MCF 10A (cell line): ENCODE results near the gene GBP4. TPM values are rescaled to one million over a fixed set of nuclear protein-coding genes. Genes with fewer than 3 reads are reported as not detected.

ENCODE experiments used
- BruUV-seq: library from RNA; stranded (reverse); fragments of 400-500 nt; replicated peaks from 2 replicates; lab custom pipeline; 2021; lab: Mats Ljungman, UMichigan
- CTCF ChIA-PET: fragments of 300-600 bp; sonication (Branson Sonifier 250); formaldehyde crosslinking; extraction: SDS; loops from one replicate; lab custom pipeline; 2021; ENCODE audit warnings: antibody characterized with exemption, inconsistent platforms; lab: Yijun Ruan, JAX
- POLR2A ChIA-PET: fragments of 300-600, 350-650 bp; sonication (Branson Sonifier 250); formaldehyde crosslinking; extraction: SDS; loops from one replicate; lab custom pipeline; 2020; ENCODE audit warnings: antibody characterized with exemption, inconsistent platforms; lab: Yijun Ruan, JAX
- DNase-seq: peaks from one replicate; pipeline ENCODE4 v3.0.0-alpha.2; 2018; ENCODE audit not compliant: unreplicated experiment
- H3K27ac Mint-ChIP-seq: one replicate; pipeline ENCODE4 v1.8.0; 2022; ENCODE audit warnings: mild to moderate bottlenecking, low read depth, mixed read lengths; ENCODE audit not compliant: unreplicated experiment
- H3K27me3 Mint-ChIP-seq: one replicate; pipeline ENCODE4 v1.8.0; 2022; ENCODE audit warnings: mixed read lengths; ENCODE audit not compliant: insufficient read depth, unreplicated experiment
- H3K36me3 Mint-ChIP-seq: one replicate; pipeline ENCODE4 v1.8.0; 2022; ENCODE audit warnings: mild to moderate bottlenecking, moderate library complexity, mixed read lengths; ENCODE audit not compliant: insufficient read depth, unreplicated experiment
- H3K4me1 Mint-ChIP-seq: one replicate; pipeline ENCODE4 v1.8.0; 2022; ENCODE audit warnings: mixed read lengths; ENCODE audit not compliant: insufficient read depth, unreplicated experiment
- H3K4me3 Mint-ChIP-seq: one replicate; pipeline ENCODE4 v1.8.0; 2022; ENCODE audit warnings: mild to moderate bottlenecking, moderate library complexity, mixed read lengths; ENCODE audit not compliant: unreplicated experiment
- H3K9me3 Mint-ChIP-seq: one replicate; pipeline ENCODE4 v1.8.0; 2022; ENCODE audit warnings: mixed read lengths; ENCODE audit not compliant: unreplicated experiment
- CTCF ChIP-seq: fragments of 200-600 bp; IDR thresholded peaks from one replicate; pipeline ENCODE4 v1.8.0; 2022; ENCODE audit warnings: antibody characterized with exemption, mild to moderate bottlenecking; ENCODE audit not compliant: unreplicated experiment
- intact Hi-C: fragments of 100-400 bp; cut with micrococcal nuclease; formaldehyde crosslinking; loops from 2 replicates; pipeline ENCODE4 v1.14.1; 2022
- total RNA-seq: library from RNA; stranded (reverse); gene quantifications from 2 replicates; pipeline ENCODE4 v1.2.3, GENCODE V29; 2022

Gene GBP4
- total RNA-seq, 1 experiment from 2014 or later, result 0.05 TPM

- Mint-ChIP-seq H3K36me3 (no peaks in the 10 kb centered on the region), H3K4me3 (no peak overlapping the region), H3K9me3 (no peaks in the 10 kb centered on the region), H3K27ac (no peak overlapping the region), H3K4me1 (no peaks in the 10 kb centered on the region), H3K27me3 (no peaks in the 10 kb centered on the region)
- no TSS peak for BruUV-seq
- POLR2A ChIA-PET, result interaction anchor here (0.7 kb wide), 1 partner anchor 626 kb away, joined by 3 read pairs; no protein-coding TSS in a partner anchor
- DNase-seq, result no peak
- intact Hi-C loops, result no loop called here
- CTCF ChIA-PET, result interaction anchor here (0.6 kb wide), 1 partner anchor 228 kb away, joined by 3 read pairs; no protein-coding TSS in a partner anchor
- no peak for TF ChIP-seq CTCF
Observed at GRCh38 chr1:89201106-89201794, 2.5 kb upstream of the GBP4 start.

- no peaks in the 10 kb centered on the region for H3K27me3 Mint-ChIP-seq
- ChIA-PET CTCF (no interaction called here), POLR2A (no interaction called here)
- no peaks in the 10 kb centered on the region for H3K9me3 Mint-ChIP-seq
- H3K4me3 Mint-ChIP-seq, result no peak overlapping the region
- H3K36me3 Mint-ChIP-seq, result no peaks in the 10 kb centered on the region
- no peaks in the 10 kb centered on the region for H3K4me1 Mint-ChIP-seq
- intact Hi-C loops, result no loop called here
- no peak for TF ChIP-seq CTCF
- no peak overlapping the region for H3K27ac Mint-ChIP-seq
- BruUV-seq, result no TSS peak
- DNase-seq, result no peak
Observed at GRCh38 chr1:89200663-89201062, 1.9 kb upstream of the GBP4 start.

GRCh38 chr1:89199525-89200031 is 836 bp upstream of the GBP4 start:
- intact Hi-C loops, result no loop called here
- TF ChIP-seq CTCF, result no peak
- no TSS peak for BruUV-seq
- Mint-ChIP-seq H3K27me3 (no peaks in the 10 kb centered on the region), H3K4me3 (no peak overlapping the region), H3K4me1 (no peaks in the 10 kb centered on the region), H3K36me3 (no peaks in the 10 kb centered on the region), H3K27ac (no peak overlapping the region), H3K9me3 (no peaks in the 10 kb centered on the region)
- DNase-seq, result no peak
- ChIA-PET CTCF (interaction anchor here (0.6 kb wide), 1 partner anchor 1138 kb away, joined by 5 read pairs; no protein-coding TSS in a partner anchor), POLR2A (interaction anchor here (0.7 kb wide), 1 partner anchor 200 kb away, joined by 3 read pairs; no protein-coding TSS in a partner anchor)

- BruUV-seq, result no TSS peak
- no peak for DNase-seq
- intact Hi-C loops, result no loop called here
- Mint-ChIP-seq H3K9me3 (no peaks in the 10 kb centered on the region), H3K4me1 (no peaks in the 10 kb centered on the region), H3K27ac (no peak overlapping the region), H3K36me3 (no peaks in the 10 kb centered on the region), H3K4me3 (no peak overlapping the region), H3K27me3 (no peaks in the 10 kb centered on the region)
- TF ChIP-seq CTCF, result no peak
- POLR2A ChIA-PET, result interaction anchor here (0.8 kb wide), 1 partner anchor 100 kb away, joined by 3 read pairs; no protein-coding TSS in a partner anchor
- CTCF ChIA-PET, result no interaction called here
Observed at GRCh38 chr1:89198081-89198480, 661 bp downstream of the GBP4 start.
